GM15510 (cell line): ENCODE measurements around the gene DENND1C.
A peak's percentile ranks its signal among the peaks of the same experiment; 100 is the strongest.

Experiments
- POLR2A ChIP-seq: IDR thresholded peaks from 3 replicates; pipeline ENCODE4 v1.6.1; 2011; ENCODE audit warnings: borderline replicate concordance; ENCODE audit not compliant: insufficient read length; ENCODE audit errors: extremely low read depth

DENND1C gene

GRCh38 chr19:6481541-6482342 lies at the start of gene DENND1C:
DENND1C (minus strand) TSS chr19:6481787; CDS start chr19:6481695, 92 bp downstream.
- peak; percentile 77 for TF ChIP-seq POLR2A

DNA sequence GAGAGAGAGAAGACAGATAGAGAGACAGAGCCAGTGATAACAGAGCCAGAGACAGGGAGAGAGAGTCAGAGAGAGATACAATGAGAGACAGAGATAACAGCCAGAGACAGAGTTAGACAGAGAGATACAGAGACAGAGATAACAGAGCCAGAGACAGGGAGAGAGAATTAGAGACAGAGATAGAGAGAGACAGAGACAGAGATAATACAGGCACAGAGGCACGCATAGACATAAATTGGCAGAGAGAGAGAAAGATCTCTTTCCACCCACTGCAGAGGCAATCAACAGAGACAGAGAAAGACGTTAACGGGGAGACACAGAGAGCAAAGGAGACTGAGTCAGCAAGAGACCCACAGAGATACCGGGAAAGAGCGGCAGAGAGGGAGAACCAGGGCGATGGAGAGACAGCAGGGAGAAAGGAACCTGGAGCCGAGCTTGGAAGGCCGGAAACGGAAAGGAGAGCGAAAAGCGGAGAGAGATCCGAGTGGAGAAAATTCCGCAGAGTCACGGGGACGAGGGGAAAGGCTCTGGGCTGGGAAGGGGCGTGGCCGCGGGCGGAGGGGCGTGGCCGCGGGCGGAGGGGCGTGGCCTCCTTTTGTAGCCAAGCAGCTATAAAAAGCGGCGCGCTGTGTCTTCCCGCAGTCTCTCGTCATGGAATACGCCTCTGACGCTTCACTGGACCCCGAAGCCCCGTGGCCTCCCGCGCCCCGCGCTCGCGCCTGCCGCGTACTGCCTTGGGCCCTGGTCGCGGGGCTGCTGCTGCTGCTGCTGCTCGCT lies 49.0 kb upstream of the DENND1C start, which contains the start of gene TNFSF9:
TNFSF9 (plus strand) TSS at position 641 of the 777 bp plus-strand sequence; CDS start at position 652, 11 bp downstream.
- TF ChIP-seq POLR2A: peak; percentile 99

GRCh38 chr19:6529937-6530385 lies 48.4 kb upstream of the DENND1C start:
- TF ChIP-seq POLR2A: no peak

DNA sequence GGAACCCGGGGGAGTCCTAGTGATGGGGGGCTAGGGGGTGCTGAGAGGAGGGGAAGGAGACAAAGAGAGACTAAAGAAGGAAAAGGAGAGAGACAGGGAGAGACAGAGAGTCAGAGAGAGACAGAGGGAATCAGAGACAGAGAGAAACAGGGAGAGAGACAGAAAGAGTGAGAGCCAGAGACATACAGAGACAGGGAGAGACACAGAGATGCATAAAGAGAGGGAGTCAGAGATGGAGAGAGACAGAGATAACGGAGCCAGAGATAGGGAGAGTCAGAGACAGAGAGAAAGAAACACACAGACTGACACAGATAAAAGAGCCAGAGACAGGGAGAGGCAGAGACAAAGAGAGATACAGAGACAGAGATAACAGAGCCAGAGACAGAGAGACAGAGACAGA lies 47.8 kb upstream of the DENND1C start:
- no peak for TF ChIP-seq POLR2A

DNA sequence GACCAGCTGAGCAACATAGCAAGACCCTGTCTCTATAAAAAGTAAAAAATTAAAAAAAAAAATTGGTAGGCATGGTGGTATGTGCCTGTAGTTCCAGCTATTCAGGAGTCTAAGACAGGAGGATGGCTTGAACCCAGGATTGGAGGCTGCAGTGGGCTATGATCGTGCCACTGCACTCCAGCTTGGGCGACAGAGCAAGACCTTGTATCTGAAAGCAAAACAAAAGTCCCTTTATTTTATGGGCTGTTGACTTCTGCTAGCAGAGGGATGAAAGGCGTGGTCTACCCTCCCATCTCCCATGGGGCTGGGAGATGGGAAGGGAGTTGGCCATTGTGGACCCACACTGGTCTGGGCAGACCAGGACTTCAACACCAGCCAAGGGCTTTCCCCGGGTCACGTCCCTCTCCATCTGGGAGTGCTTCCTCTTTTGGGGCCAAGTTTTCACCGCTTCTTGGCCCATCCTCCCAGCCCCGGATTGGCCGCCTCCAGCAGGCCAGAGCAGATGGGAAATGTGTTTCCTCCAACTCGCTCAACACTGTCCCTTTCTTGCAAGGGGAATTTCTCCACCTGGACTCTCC lies 47.0 kb upstream of the DENND1C start:
- TF ChIP-seq POLR2A: peak; percentile 38

GRCh38 chr19:6527893-6528543 lies 46.4 kb upstream of the DENND1C start:
- peak; percentile 47 for TF ChIP-seq POLR2A

DNA sequence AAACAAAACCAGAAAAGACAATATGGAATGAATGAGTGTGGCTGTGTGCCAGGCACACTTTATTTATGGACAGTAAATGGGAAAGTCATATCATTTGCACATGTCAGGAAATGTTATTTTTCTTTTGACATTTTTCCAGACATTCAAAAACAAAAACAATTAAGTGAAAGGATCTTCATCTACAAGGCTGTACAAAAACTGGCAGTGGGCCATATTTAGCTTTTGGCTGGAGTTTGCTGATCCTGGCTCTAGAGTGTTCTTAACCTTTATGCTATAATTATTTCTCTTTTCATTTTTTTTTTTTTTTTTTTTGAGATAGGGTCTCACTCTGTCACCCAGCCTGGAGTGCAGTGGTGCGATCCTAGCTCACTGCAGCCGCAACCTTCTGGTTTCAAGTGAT lies 42.7 kb upstream of the DENND1C start:
- no peak for TF ChIP-seq POLR2A

- TF ChIP-seq POLR2A: no peak
Observed at GRCh38 chr19:6522712-6523111, 41.1 kb upstream of the DENND1C start.

GRCh38 chr19:6521718-6522646 lies 40.4 kb upstream of the DENND1C start:
- peak; percentile 63 for TF ChIP-seq POLR2A

- TF ChIP-seq POLR2A: no peak
Observed at GRCh38 chr19:6519289-6519688, 37.7 kb upstream of the DENND1C start.

- TF ChIP-seq POLR2A: no peak
Observed at GRCh38 chr19:6518145-6518911, 36.7 kb upstream of the DENND1C start.

- peak; percentile 9 for TF ChIP-seq POLR2A
Observed at GRCh38 chr19:6516659-6517291, 35.2 kb upstream of the DENND1C start.
